ENCODE measurements around the gene SMIM13. TPM values are rescaled to one million over a fixed set of nuclear protein-coding genes. Genes with fewer than 3 reads are reported as not detected.
A peak's percentile ranks its signal among the peaks of the same experiment; 100 is the strongest.
"Not testable (repeated sequence)": the region's sequence is repeated elsewhere in the genome, so short reads cannot be mapped to it uniquely, and the experiment has no call there.

SMIM13 gene
- total RNA-seq, 1 donor from 2014 or later, result 9.5 TPM

GRCh38 chr6:11083956-11084355, 9.7 kb upstream of the SMIM13 start:
- DNase-seq (ENCODE audit: low read depth in 2 of 2), result no peak

- no peak for DNase-seq (ENCODE audit: low read depth in 2 of 2)
Observed at GRCh38 chr6:11085758-11086435, 7.7 kb upstream of the SMIM13 start.

- not testable (repeated sequence) for DNase-seq (ENCODE audit: low read depth in 2 of 2)
Observed at GRCh38 chr6:11087141-11087812, 6.4 kb upstream of the SMIM13 start.

- no peak for DNase-seq (ENCODE audit: low read depth in 2 of 2)
Observed at GRCh38 chr6:11089695-11090094, 3.9 kb upstream of the SMIM13 start.

GRCh38 chr6:11091141-11091540, 2.5 kb upstream of the SMIM13 start:
- DNase-seq (ENCODE audit: low read depth in 2 of 2), result not testable (repeated sequence)

- peak in 1 of 2 donors; percentile 36 for DNase-seq (ENCODE audit: low read depth in 2 of 2)
Observed at GRCh38 chr6:11092668-11093375, 812 bp upstream of the SMIM13 start.

- DNase-seq (ENCODE audit: low read depth in 2 of 2), result no peak
Observed at GRCh38 chr6:11093376-11093625, 333 bp upstream of the SMIM13 start.

GRCh38 chr6:11094411-11094851, 797 bp downstream of the SMIM13 start:
- DNase-seq (ENCODE audit: low read depth in 2 of 2), result peak in 1 of 2 donors; percentile 60

- DNase-seq (ENCODE audit: low read depth in 2 of 2), result no peak
Observed at GRCh38 chr6:11094941-11095340, 1.3 kb downstream of the SMIM13 start.

- DNase-seq (ENCODE audit: low read depth in 2 of 2), result peak in 1 of 2 donors; percentile 41
Observed at GRCh38 chr6:11096109-11096508, 2.5 kb downstream of the SMIM13 start.

GRCh38 chr6:11097476-11097875, 3.8 kb downstream of the SMIM13 start:
- DNase-seq (ENCODE audit: low read depth in 2 of 2), result no peak

- DNase-seq (ENCODE audit: low read depth in 2 of 2), result no peak
Observed at GRCh38 chr6:11098004-11098403, 4.4 kb downstream of the SMIM13 start.

GRCh38 chr6:11101417-11101816, 7.8 kb downstream of the SMIM13 start:
- no peak for DNase-seq (ENCODE audit: low read depth in 2 of 2)

GRCh38 chr6:11103065-11103464, 9.4 kb downstream of the SMIM13 start:
- DNase-seq (ENCODE audit: low read depth in 2 of 2), result no peak

GRCh38 chr6:11108726-11109125, 15.1 kb downstream of the SMIM13 start:
- no peak for DNase-seq (ENCODE audit: low read depth in 2 of 2)

- no peak for DNase-seq (ENCODE audit: low read depth in 2 of 2)
Observed at GRCh38 chr6:11110921-11111768, 17.5 kb downstream of the SMIM13 start, which contains the start of gene ERVFRD-1. TSS of gene ERVFRD-1 (minus strand) at chr6:11111725. CDS start at chr6:11105310, 6,415 bp downstream.

GRCh38 chr6:11111769-11112437, 18.3 kb downstream of the SMIM13 start:
- peak; percentile 30 to 80 for DNase-seq (ENCODE audit: low read depth in 2 of 2)

- DNase-seq (ENCODE audit: low read depth in 2 of 2), result no peak
Observed at GRCh38 chr6:11113038-11113437, 19.4 kb downstream of the SMIM13 start.

GRCh38 chr6:11115808-11116536, 22.3 kb downstream of the SMIM13 start:
- peak in 1 of 2 donors; percentile 23 for DNase-seq (ENCODE audit: low read depth in 2 of 2)

- peak in 1 of 2 donors; percentile 75 for DNase-seq (ENCODE audit: low read depth in 2 of 2)
Observed at GRCh38 chr6:11120271-11121005, 26.8 kb downstream of the SMIM13 start.
